LHCN-M2 (cell line): ENCODE data around the gene BMPER. TPM values are rescaled to one million over a fixed set of nuclear protein-coding genes. Genes with fewer than 3 reads are reported as not detected.
A peak's percentile ranks its signal among the peaks of the same experiment; 100 is the strongest.

Source experiments
- DNase-seq: peaks from one replicate; pipeline ENCODE4 v3.0.0-alpha.2; 2012; ENCODE audit warnings: low read depth
- total RNA-seq: library from RNA; depleted of rRNA; stranded (reverse); fragments of >200 nt; gene quantifications from 2 replicates; pipeline ENCODE4 v1.2.3, GENCODE V29; 2014

BMPER gene
- total RNA-seq, 1 experiment from 2014 or later, result 4.1 TPM

GRCh38 chr7:33922820-33923219, 17.5 kb downstream of the BMPER start:
- no peak for DNase-seq

- DNase-seq, result no peak
These were observed 18.3 kb downstream of the BMPER start for GRCh38 chr7:33923440-33924229.

GRCh38 chr7:33926535-33926934, 21.2 kb downstream of the BMPER start:
- DNase-seq, result peak; percentile 68

- no peak for DNase-seq
These were observed 23.6 kb downstream of the BMPER start for GRCh38 chr7:33928986-33929385.

GRCh38 chr7:33932221-33932620, 26.9 kb downstream of the BMPER start:
- peak; percentile 49 for DNase-seq

GRCh38 chr7:33932832-33933468, 27.6 kb downstream of the BMPER start:
- DNase-seq, result peak; percentile 99

GRCh38 chr7:33933611-33934281, 28.4 kb downstream of the BMPER start:
- peak; percentile 94 for DNase-seq

GRCh38 chr7:33934391-33934790, 29.1 kb downstream of the BMPER start:
- DNase-seq, result no peak

GRCh38 chr7:33936503-33936902, 31.2 kb downstream of the BMPER start:
- no peak for DNase-seq

- no peak for DNase-seq
These were observed 32.5 kb downstream of the BMPER start for GRCh38 chr7:33937871-33938270.

- DNase-seq, result no peak
These were observed 33.8 kb downstream of the BMPER start for GRCh38 chr7:33939121-33939520.

GRCh38 chr7:33940503-33940902, 35.2 kb downstream of the BMPER start:
- DNase-seq, result peak; percentile 31

- DNase-seq, result no peak
These were observed 36.1 kb downstream of the BMPER start for GRCh38 chr7:33941418-33941817.

GRCh38 chr7:33946094-33946699, 40.9 kb downstream of the BMPER start:
- DNase-seq, result no peak

- DNase-seq, result no peak
These were observed 44.8 kb downstream of the BMPER start for GRCh38 chr7:33950047-33950714.

- no peak for DNase-seq
These were observed 47.5 kb downstream of the BMPER start for GRCh38 chr7:33952824-33953223.

- no peak for DNase-seq
These were observed 52.8 kb downstream of the BMPER start for GRCh38 chr7:33958104-33958503.

GRCh38 chr7:33959676-33960075, 54.3 kb downstream of the BMPER start:
- no peak for DNase-seq

GRCh38 chr7:33961948-33962347, 56.6 kb downstream of the BMPER start:
- DNase-seq, result peak; percentile 23

- DNase-seq, result no peak
These were observed 59.3 kb downstream of the BMPER start for GRCh38 chr7:33964417-33965182.
